ENCODE results near the gene TMEM184A. TPM values are rescaled to one million over a fixed set of nuclear protein-coding genes. Genes with fewer than 3 reads are reported as not detected.

The TMEM184A gene
- polyA plus RNA-seq, 2 of the 4 experiments (the other 2 are of a cell fraction), result 14.3 to 18.4 TPM

DNA sequence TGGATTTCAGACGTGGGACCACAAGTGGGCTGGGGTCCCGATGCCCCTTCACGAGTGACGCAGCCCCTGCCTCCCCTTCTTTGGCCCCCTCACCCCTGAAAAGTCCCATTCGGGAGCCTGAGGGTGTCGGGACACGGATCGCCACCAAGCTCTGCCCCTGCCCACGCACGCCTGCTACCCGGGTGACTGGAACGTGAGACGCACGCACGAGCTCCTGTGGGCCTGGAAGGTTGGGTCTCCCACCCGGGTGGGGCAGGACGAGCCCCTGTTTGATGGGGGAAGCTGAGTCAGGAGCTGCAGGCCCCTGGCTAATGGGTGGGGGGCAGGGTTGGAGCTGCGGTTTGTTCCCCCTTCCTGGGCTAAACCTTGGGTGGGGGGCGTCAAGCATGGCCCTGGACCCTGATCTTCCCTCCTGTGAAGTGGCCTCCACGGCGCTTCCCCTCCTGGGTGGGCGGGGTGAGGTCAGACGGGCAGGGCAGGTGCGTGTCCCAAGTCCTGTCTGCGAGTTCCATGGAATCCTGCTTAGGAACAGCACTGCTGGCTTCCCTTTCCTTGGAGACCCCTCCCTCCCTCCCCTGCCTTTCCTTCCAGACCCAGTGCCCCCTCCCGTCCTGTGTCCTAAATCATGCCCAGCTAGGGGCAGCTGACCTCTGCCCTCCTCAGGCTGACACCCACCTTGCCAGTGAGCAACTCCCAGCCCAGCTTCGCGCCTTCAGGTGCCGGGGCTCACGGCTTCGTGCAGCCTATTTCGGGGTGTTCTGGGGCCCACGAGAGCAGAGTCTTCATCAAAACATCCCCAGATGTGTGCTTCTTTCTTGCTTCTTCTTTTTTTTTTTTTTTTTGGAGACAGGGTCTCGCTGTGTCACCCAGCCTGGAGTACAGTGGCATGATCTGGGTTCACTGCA lies 5.3 kb upstream of the TMEM184A start:
- Histone ChIP-seq H3K4me1 (peaks cover 40% of the 10 kb centered on the region), H3K27ac (peak overlapping the region in 1 of 2 experiments; percentile 97; a peak in 2 of 6 replicates), H3K9me3 (no peaks in the 10 kb centered on the region), H3K4me2 (no peak overlapping the region), H3K4me3 (no peak overlapping the region)
- CTCF ChIA-PET, result interaction anchor here (0.6 to 9.5 kb wide), 7 partner anchors 7 to 814 kb away, joined by 3 to 204 read pairs (median 4); no protein-coding TSS in a partner anchor
- TF ChIP-seq HOXB5 (CRISPR knock-in tag; IDR thresholded peaks at IDR 0.05) (no peak), HOXB13 (CRISPR knock-in tag; IDR thresholded peaks at IDR 0.05; ENCODE audit: low read depth) (no peak), RAD21 (conservative IDR thresholded peaks at IDR 0.05 in 1 of 2, IDR thresholded peaks at IDR 0.05 in 1 of 2) (no peak), NR3C1 (IDR thresholded peaks at IDR 0.05) (no peak), RCOR1 (IDR thresholded peaks at IDR 0.05; ENCODE audit: low read depth, low read length) (no peak), SMC3 (IDR thresholded peaks at IDR 0.05) (no peak), CTCF (IDR thresholded peaks at IDR 0.05) (no peak), NFE2L2 (conservative IDR thresholded peaks at IDR 0.05; ENCODE audit: low read length) (no peak), MAX (IDR thresholded peaks at IDR 0.05) (no peak), BHLHE40 (IDR thresholded peaks at IDR 0.05; ENCODE audit: low read depth, low read length) (no peak)
- POLR2A ChIA-PET, result no interaction called here
- 79% methylated on average over 34 of the region's 34 CpGs for WGBS (ENCODE audit: missing lambda C conversion rate)
- DNase-seq (ENCODE audit: low read depth in 1 of 2, low spot score in 1 of 2), result no peak
- no peak for ATAC-seq
- FAIRE-seq, result no peak

GRCh38 chr7:1560620-1561031 lies 4.6 kb upstream of the TMEM184A start:
- no peak for DNase-seq (ENCODE audit: low read depth in 1 of 2, low spot score in 1 of 2)
- Histone ChIP-seq H3K4me1 (peaks cover 47% of the 10 kb centered on the region), H3K4me2 (no peak overlapping the region), H3K4me3 (no peak overlapping the region), H3K27ac (peak overlapping the region in 1 of 2 experiments; percentile 97; a peak in 3 of 6 replicates), H3K9me3 (no peaks in the 10 kb centered on the region)
- FAIRE-seq, result no peak
- ChIA-PET POLR2A (no interaction called here), CTCF (interaction anchor here (0.6 to 9.5 kb wide), 4 partner anchors 10 to 814 kb away, joined by 3 to 204 read pairs (median 4); partner anchors contain the start of gene PSMG3)
- ATAC-seq, result no peak
- TF ChIP-seq SMC3 (IDR thresholded peaks at IDR 0.05) (no peak), RCOR1 (IDR thresholded peaks at IDR 0.05; ENCODE audit: low read depth, low read length) (no peak), ZFP36 (IDR thresholded peaks at IDR 0.05; ENCODE audit: borderline replicate concordance, partially characterized antibody) (no peak), FOSL2 (IDR thresholded peaks at IDR 0.05) (no peak), FOSL2 (CRISPR knock-in tag; IDR thresholded peaks at IDR 0.05) (no peak), FOXS1 (CRISPR knock-in tag; IDR thresholded peaks at IDR 0.05) (no peak), POLR2AphosphoS2 (conservative IDR thresholded peaks at IDR 0.05; ENCODE audit: low read length) (no peak), TP53 (CRISPR knock-in tag; IDR thresholded peaks at IDR 0.05) (no peak), MAX (IDR thresholded peaks at IDR 0.05) (no peak), BCL3 (IDR thresholded peaks at IDR 0.05) (no peak), ZNF302 (CRISPR knock-in tag; IDR thresholded peaks at IDR 0.05) (no peak), NFE2L2 (conservative IDR thresholded peaks at IDR 0.05; ENCODE audit: low read length) (no peak), CHD2 (IDR thresholded peaks at IDR 0.05; ENCODE audit: low read length, partially characterized antibody) (no peak), CTCF (IDR thresholded peaks at IDR 0.05) (no peak), PBX3 (IDR thresholded peaks at IDR 0.05) (no peak), KDM1A (IDR thresholded peaks at IDR 0.05; ENCODE audit: low read depth) (no peak), CBX8 (IDR thresholded peaks at IDR 0.05) (no peak)
- WGBS (ENCODE audit: missing lambda C conversion rate), result 66% methylated on average over 3 of the region's 13 CpGs

All from A549 (cell line).